Muscle of leg (tissue), 16 donors: ENCODE measurements around the gene ZNF836. TPM values are rescaled to one million over a fixed set of nuclear protein-coding genes. Genes with fewer than 3 reads are reported as not detected.

Source experiments
- DNase-seq: peaks from one replicate; pipeline ENCODE4 v3.0.0; 2013
- H3K27ac ChIP-seq: one replicate; pipeline ENCODE4 v1.5.1; 2013; ENCODE audit warnings: mild to moderate bottlenecking, low read length, control low read depth
- H3K27me3 ChIP-seq: one replicate; pipeline ENCODE4 v1.6.1; 2013; ENCODE audit warnings: low read length; ENCODE audit not compliant: control insufficient read depth, insufficient read depth
- H3K36me3 ChIP-seq: one replicate; pipeline ENCODE4 v1.6.1; 2013; ENCODE audit warnings: low read length; ENCODE audit not compliant: control insufficient read depth, insufficient read depth
- H3K4me1 ChIP-seq: one replicate; pipeline ENCODE4 v1.6.1; 2013; ENCODE audit warnings: low read length; ENCODE audit not compliant: control insufficient read depth, insufficient read depth
- H3K4me3 ChIP-seq: one replicate; pipeline ENCODE4 v1.5.1; 2013; ENCODE audit warnings: low read length, control low read depth
- H3K9me3 ChIP-seq: replicated peaks from 2 replicates; pipeline ENCODE4 v1.6.1; 2013; ENCODE audit warnings: low read depth, low read length; ENCODE audit not compliant: control insufficient read depth
- WGBS: methylation state at CpG from one replicate; pipeline ENCODE4 v1.1.5; 2013; ENCODE audit warnings: missing lambda C conversion rate; ENCODE audit not compliant: insufficient coverage; 5-methylcytosine and 5-hydroxymethylcytosine counted together
- long read RNA-seq, 11 donors: transcript quantifications; one replicate each; lab custom pipeline, GENCODE V29; 2026
- polyA plus RNA-seq, 8 donors: library from polyadenylated mRNA; unstranded; fragments of 120-200 nt; gene quantifications; one replicate each; pipeline versions ENCODE4 v1.2.1 to v1.2.3, GENCODE V29; 2013; ENCODE audit warnings: inconsistent platforms in 1 of 8, low replicate concordance in 1 of 8; ENCODE audit not compliant: insufficient read length in 8 of 8, insufficient read depth in 1 of 8
- total RNA-seq: library from RNA; stranded (reverse); fragments of 120-200 nt; gene quantifications from one replicate; pipeline ENCODE4 v1.2.4, GENCODE V29; 2013

ZNF836 gene
- total RNA-seq (15.4 TPM), polyA plus RNA-seq (1 to 10 TPM; 6.5 to 9.3 (median 7.6) TPM)
- long read RNA-seq, donor 1: 0 reads
- long read RNA-seq, donor 2: 0 reads
- long read RNA-seq, donor 3, partial matches to known transcripts: 0 of 2 reads
- long read RNA-seq, donor 3, other reads (novel, unspliced or antisense): 0 of 2 reads
- long read RNA-seq, donor 4: 0 reads
- long read RNA-seq, donor 5, partial matches to known transcripts: 0 of 1 reads
- long read RNA-seq, donor 5, other reads (novel, unspliced or antisense): 0 of 1 reads
- long read RNA-seq, donor 6: 0 reads
- long read RNA-seq, donor 7, partial matches to known transcripts: 0 of 1 reads
- long read RNA-seq, donor 7, other reads (novel, unspliced or antisense): 0 of 1 reads
- long read RNA-seq, donor 8, partial matches to known transcripts: 0 of 2 reads
- long read RNA-seq, donor 8, other reads (novel, unspliced or antisense): 0 of 2 reads
- long read RNA-seq, donor 9: 0 reads
- long read RNA-seq, donor 10, partial matches to known transcripts: 0 of 1 reads
- long read RNA-seq, donor 10, other reads (novel, unspliced or antisense): 0 of 1 reads
- long read RNA-seq, donor 11, partial matches to known transcripts: 0 of 10 reads
- long read RNA-seq, donor 11, other reads (novel, unspliced or antisense): 7 of 10 reads

DNA sequence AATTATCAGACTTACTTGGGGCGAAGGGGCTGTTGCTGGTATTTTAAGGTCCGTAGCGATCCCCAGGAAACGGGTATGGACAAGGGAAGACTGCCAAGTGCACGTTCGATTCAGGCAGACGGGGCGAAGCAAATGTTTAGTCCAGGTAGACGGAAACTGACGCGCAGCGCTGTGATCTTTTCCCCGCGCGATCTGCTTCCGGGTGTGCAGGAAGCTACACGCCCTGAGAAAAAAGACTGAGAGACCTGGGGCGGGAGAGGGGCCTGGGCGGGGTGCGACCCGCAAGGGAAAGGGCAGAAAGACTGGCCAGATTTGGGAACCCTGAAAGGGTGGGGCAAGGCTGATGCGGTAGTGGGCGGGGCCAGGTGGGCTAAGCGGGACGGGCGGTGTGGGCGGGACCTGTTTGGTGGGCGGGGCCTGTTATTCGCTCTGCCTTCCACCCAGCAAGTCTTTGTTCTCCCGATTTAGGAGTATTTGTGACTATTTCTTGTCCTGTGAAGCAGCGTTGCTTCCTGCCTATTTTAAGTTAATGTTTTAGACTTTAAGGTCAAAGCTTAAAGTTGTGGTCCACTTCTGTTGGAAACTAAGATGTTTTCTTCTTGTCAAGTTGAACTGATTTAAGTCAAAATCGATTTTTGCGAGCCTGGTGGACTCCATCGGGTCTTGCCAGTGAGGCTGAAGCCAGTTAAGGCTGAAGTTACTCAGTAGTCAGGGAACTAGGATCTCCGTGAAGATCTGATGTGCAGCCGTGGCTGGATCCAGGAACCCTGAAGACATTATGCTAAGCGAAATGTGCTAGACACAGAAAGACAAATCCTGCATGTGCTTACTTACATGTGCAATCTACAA is at the start of gene ZNF836:
ZNF836 (minus strand) TSS at position 301 of the 849 bp plus-strand sequence. CDS start 3,549 bp downstream, outside the sequence.
- Histone ChIP-seq H3K4me1 (peaks cover 17% of the 10 kb centered on the region), H3K9me3 (no peaks in the 10 kb centered on the region), H3K36me3 (peaks cover 14% of the 10 kb centered on the region), H3K27me3 (no peaks in the 10 kb centered on the region), H3K27ac (peak within 1 kb of the TSS; percentile 94), H3K4me3 (peak within 1 kb of the TSS; percentile 95)
- 9% methylated on average over 33 of the region's 37 CpGs for whole genome bisulfite sequencing
- peak; percentile 90 for DNase-seq

DNA sequence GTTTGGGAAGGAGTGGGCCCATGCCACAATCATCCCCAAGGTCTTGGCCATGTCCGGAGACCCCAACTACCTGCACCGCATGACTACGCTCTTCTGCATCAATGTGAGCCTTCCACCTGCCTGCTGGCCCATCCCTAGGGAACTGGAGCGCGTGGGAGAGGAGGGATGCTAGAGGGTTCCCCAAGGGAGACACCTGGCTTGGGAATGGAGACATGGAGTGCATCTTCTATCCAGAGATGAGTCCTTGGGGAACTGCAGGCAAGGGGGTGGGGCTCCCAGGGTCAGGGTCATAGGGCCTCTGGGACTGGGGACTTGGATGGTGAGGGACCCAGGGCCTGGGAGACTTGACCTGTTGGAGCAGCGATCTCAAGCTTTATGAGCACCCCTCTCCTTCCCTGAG is 49.6 kb upstream of the ZNF836 start:
- H3K27ac ChIP-seq: no peak overlapping the region

DNA sequence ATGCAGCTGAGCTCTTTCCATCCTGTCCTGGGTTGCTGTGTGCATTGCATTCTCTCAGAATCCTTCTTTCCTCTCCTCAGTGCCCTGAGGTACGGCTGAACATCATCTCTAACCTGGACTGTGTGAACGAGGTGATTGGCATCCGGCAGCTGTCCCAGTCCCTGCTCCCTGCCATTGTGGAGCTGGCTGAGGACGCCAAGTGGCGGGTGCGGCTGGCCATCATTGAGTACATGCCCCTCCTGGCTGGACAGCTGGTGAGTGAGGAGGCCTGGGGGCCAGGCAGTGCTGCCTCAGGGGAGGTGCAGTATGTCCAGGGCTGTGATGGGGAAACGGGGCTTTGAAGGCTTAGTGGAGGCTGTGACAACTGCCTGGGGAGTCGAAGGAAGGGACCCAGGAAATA is 48.2 kb upstream of the ZNF836 start:
- Histone ChIP-seq H3K4me1 (peaks cover 13% of the 10 kb centered on the region), H3K9me3 (no peaks in the 10 kb centered on the region), H3K4me3 (no peak overlapping the region), H3K36me3 (peaks cover 90% of the 10 kb centered on the region), H3K27ac (no peak overlapping the region), H3K27me3 (no peaks in the 10 kb centered on the region)
- 79% methylated on average over 7 of the region's 8 CpGs for WGBS
- DNase-seq: peak; percentile 78

More for the DNA sequence above, 49.6 kb upstream of the ZNF836 start:
- WGBS: no CpG with 5 or more reads among the region's 6 CpGs
- Histone ChIP-seq H3K36me3 (peaks cover 91% of the 10 kb centered on the region), H3K4me3 (no peak overlapping the region), H3K4me1 (peaks cover 13% of the 10 kb centered on the region), H3K27me3 (no peaks in the 10 kb centered on the region), H3K9me3 (no peaks in the 10 kb centered on the region)
- DNase-seq: no peak

DNA sequence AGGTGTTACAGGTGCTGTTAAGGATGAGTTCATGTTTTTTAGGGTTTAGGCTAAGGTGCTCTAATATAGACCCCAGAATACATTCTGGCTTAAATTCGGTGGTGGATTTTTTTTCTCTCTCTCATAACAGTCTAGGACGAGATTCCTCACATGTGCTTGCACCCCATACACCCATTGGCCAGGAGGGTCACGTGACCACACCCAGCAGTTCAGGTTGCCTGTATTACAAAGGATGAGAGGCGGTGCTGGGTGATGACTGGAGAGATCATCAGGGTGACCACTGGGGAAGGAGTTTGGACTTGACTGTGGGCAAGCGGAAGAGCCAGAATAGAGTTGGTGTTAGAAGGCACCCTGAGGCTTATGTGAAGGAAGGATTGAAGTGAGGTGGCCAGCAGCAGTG is 46.2 kb upstream of the ZNF836 start:
- H3K9me3 ChIP-seq: no peaks in the 10 kb centered on the region
- H3K27ac ChIP-seq: no peak overlapping the region
- H3K27me3 ChIP-seq: no peaks in the 10 kb centered on the region
- H3K4me1 ChIP-seq: peaks cover 13% of the 10 kb centered on the region
- H3K36me3 ChIP-seq: peaks cover 93% of the 10 kb centered on the region
- 96% methylated on average over 4 of the region's 5 CpGs for WGBS
- no peak for DNase-seq
- no peak overlapping the region for H3K4me3 ChIP-seq

- Histone ChIP-seq H3K9me3 (no peaks in the 10 kb centered on the region), H3K27me3 (no peaks in the 10 kb centered on the region), H3K27ac (no peak overlapping the region), H3K36me3 (peaks cover 93% of the 10 kb centered on the region), H3K4me3 (no peak overlapping the region), H3K4me1 (peaks cover 13% of the 10 kb centered on the region)
- no peak for DNase-seq
- 100% methylated on average over 2 of the region's 3 CpGs for WGBS
Measured at GRCh38 chr19:52216401-52216800, 45.0 kb upstream of the ZNF836 start.

DNA sequence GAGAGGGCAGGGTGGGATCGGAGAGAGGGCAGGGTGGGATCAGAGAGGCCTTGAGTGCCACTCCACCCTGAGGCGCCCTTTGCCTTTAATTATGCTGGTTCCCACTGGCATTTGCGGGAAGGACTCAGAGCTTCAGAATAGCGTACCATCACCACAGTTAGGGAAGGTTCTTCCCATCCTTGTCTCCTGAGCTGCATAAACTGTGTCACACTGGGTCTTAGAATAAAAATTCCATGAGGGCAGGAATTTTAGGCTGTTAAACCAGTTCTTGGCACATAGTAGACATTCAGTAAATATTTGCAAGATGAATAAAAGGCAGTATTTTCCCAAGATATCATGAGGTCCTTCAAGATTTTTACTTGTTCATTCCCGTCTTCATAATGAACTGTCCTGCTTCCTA is 42.8 kb upstream of the ZNF836 start:
- DNase-seq: no peak
- H3K27me3 ChIP-seq: no peaks in the 10 kb centered on the region
- H3K4me1 ChIP-seq: peaks cover 3% of the 10 kb centered on the region
- 77% methylated on average over 1 of the region's 5 CpGs for WGBS
- peaks cover 87% of the 10 kb centered on the region for H3K36me3 ChIP-seq
- H3K27ac ChIP-seq: no peak overlapping the region
- no peak overlapping the region for H3K4me3 ChIP-seq
- H3K9me3 ChIP-seq: no peaks in the 10 kb centered on the region

DNA sequence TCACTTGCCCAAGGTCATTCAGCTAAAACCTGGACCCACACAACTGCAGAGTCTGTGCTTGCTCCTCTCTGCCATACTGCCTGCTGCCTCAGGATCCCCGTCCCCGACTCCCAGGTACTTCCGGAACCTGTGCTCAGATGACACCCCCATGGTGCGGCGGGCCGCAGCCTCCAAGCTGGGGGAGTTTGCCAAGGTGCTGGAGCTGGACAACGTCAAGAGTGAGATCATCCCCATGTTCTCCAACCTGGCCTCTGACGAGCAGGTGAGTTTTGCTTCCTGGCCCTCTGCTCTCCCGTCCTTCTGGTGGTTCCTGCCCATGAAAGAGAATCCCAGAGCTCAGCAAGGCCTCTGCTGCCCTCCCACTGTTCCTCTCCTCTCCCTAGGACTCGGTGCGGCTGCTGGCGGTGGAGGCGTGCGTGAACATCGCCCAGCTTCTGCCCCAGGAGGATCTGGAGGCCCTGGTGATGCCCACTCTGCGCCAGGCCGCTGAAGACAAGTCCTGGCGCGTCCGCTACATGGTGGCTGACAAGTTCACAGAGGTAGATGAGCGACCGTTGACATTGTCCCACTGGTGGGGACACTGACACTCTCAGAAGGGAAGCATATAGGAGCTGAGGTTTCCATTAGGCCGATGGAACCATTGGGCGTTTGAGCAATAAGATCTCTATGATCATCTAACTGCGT is 41.3 kb upstream of the ZNF836 start:
- Histone ChIP-seq H3K36me3 (peaks cover 87% of the 10 kb centered on the region), H3K4me1 (no peaks in the 10 kb centered on the region), H3K9me3 (no peaks in the 10 kb centered on the region), H3K4me3 (no peak overlapping the region), H3K27ac (no peak overlapping the region), H3K27me3 (no peaks in the 10 kb centered on the region)
- WGBS: 95% methylated on average over 25 of the region's 25 CpGs
- no peak for DNase-seq

DNA sequence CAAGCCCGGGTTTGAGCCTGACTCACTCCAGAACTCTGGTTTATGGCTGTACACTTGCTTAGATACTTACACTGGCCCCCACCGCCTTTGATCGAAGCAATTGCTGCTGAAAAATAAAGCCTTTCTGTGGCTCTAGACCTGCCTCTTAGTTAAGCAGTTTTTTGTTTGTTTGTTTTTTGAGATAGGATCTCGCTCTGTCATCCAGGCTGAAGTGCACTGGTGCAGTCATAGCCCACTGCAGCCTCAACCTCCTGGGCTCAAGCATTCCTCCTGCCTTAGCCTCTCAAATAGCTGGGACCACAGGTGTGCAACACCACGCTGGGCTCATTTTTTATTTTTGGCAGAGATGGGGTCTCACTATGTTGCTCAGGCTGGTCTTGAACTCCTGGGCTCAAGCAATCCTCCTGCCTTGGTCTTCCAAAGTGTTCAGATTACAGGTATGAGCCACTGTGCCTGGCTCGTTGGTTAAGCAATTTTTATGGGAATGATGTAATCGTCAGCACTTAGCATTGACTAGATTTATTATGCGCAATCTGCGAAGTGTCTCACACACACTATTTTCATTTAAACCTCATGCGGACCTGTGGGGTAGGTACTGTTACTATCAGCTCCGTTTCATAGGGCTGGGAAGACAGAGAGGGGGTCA is 40.6 kb upstream of the ZNF836 start:
- no peaks in the 10 kb centered on the region for H3K27me3 ChIP-seq
- no peaks in the 10 kb centered on the region for H3K9me3 ChIP-seq
- H3K4me1 ChIP-seq: no peaks in the 10 kb centered on the region
- no peak overlapping the region for H3K27ac ChIP-seq
- H3K36me3 ChIP-seq: peaks cover 87% of the 10 kb centered on the region
- WGBS: 96% methylated on average over 2 of the region's 11 CpGs
- no peak overlapping the region for H3K4me3 ChIP-seq
- no peak for DNase-seq

- Histone ChIP-seq H3K9me3 (no peaks in the 10 kb centered on the region), H3K4me1 (no peaks in the 10 kb centered on the region), H3K27me3 (no peaks in the 10 kb centered on the region), H3K27ac (no peak overlapping the region), H3K36me3 (peaks cover 88% of the 10 kb centered on the region), H3K4me3 (no peak overlapping the region)
- no peak for DNase-seq
- WGBS: 94% methylated on average over 20 of the region's 20 CpGs
Measured at GRCh38 chr19:52211203-52211602, 39.8 kb upstream of the ZNF836 start.
